ENCODE results near the gene HM13.
A peak's percentile ranks its signal among the peaks of the same experiment; 100 is the strongest.

Gene HM13

DNA sequence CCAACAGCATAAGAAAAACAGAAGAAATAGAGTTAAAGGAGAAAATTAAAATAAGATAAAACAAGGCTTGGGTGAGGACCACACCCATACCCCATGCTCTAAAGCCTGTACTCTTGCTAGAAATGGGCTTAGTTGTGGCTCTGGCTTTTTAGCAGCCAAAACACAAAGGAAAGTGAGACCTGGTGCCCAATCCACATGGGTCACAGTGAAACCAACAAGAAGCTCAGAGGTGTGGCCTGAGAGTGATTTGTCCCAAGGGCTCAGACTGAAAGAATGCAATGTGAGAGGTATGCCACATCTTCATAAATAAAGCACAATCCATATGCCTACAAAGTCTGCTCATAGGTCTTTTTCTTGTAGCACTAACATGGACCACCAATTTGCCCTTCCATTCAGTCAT, 21.1 kb downstream of the HM13 start:
- no peak for DNase-seq (ENCODE audit: low spot score)
- Histone ChIP-seq H3K27me3 (ENCODE audit: control insufficient read depth in 3 of 3, insufficient read depth in 3 of 3, low read depth in 1 of 3, low read length in 3 of 3) (no peaks in the 10 kb centered on the region), H3K4ac (ENCODE audit: low read length) (no peak overlapping the region), H3K36me3 (replicated peaks in 1 of 2; ENCODE audit: control insufficient read depth in 2 of 2, insufficient read depth in 2 of 2, low read length in 2 of 2) (peaks cover 44 to 87% of the 10 kb centered on the region in 2 donors), H3K18ac (ENCODE audit: low read length) (no peak overlapping the region), H3K23ac (ENCODE audit: low read depth, low read length, poor library complexity) (no peak overlapping the region), H3K4me3 (ENCODE audit: low read length in 2 of 2) (no peak overlapping the region), H2BK120ac (ENCODE audit: low read depth, low read length) (no peak overlapping the region), H4K91ac (ENCODE audit: low read depth, low read length, poor library complexity) (no peak overlapping the region), H3K4me2 (ENCODE audit: insufficient read depth, low read length, poor library complexity, severe bottlenecking) (no peak overlapping the region), H3K9ac (ENCODE audit: low read depth, low read length, poor library complexity) (no peak overlapping the region), H4K8ac (ENCODE audit: low read depth, low read length) (no peak overlapping the region), H3K4me1 (ENCODE audit: control insufficient read depth in 2 of 2, insufficient read depth in 1 of 2, low read depth in 1 of 2, low read length in 2 of 2) (no peaks in the 10 kb centered on the region), H2AK5ac (ENCODE audit: low read depth, low read length) (no peak overlapping the region), H3K14ac (ENCODE audit: low read length) (no peak overlapping the region), H2BK15ac (ENCODE audit: low read length) (no peak overlapping the region), H2AFZ (ENCODE audit: low read length) (no peak overlapping the region), H2BK5ac (ENCODE audit: low read length) (no peak overlapping the region), H2BK12ac (ENCODE audit: low read length) (no peak overlapping the region), H3K9me3 (replicated peaks in 1 of 2; ENCODE audit: control insufficient read depth in 2 of 2, insufficient read depth in 1 of 2, low read depth in 1 of 2, low read length in 2 of 2) (no peaks in the 10 kb centered on the region), H3K79me1 (ENCODE audit: low read depth, low read length) (peaks cover 2% of the 10 kb centered on the region), H3K27ac (replicated peaks; ENCODE audit: low read length) (no peak overlapping the region)

DNA sequence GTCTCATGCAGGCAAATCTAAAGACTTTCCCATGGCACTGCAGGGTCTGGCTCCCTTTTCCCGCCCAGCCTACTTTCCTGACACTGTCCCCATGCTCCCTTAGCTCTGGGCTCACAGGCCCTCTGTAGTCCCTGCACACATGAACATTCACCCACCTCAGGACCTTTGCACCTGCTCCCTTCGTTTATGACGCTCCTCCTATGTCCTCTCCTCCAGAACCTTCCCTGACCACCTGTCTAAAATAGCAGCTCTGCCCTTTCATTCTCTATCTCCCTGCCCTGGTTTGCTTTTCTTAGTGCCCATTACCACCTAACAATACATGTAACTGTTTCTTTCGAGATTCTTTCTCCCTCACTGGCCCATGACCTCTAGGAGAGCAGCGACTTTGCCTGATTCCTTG, 22.3 kb downstream of the HM13 start:
- H3K4me1 ChIP-seq (ENCODE audit: control insufficient read depth in 2 of 2, insufficient read depth in 1 of 2, low read depth in 1 of 2, low read length in 2 of 2) = no peaks in the 10 kb centered on the region
- H3K4me2 ChIP-seq (ENCODE audit: insufficient read depth, low read length, poor library complexity, severe bottlenecking) = no peak overlapping the region
- no peak overlapping the region for H4K8ac ChIP-seq (ENCODE audit: low read depth, low read length)
- no peak overlapping the region for H3K4ac ChIP-seq (ENCODE audit: low read length)
- H3K18ac ChIP-seq (ENCODE audit: low read length) = no peak overlapping the region
- H3K27me3 ChIP-seq (ENCODE audit: control insufficient read depth in 3 of 3, insufficient read depth in 3 of 3, low read depth in 1 of 3, low read length in 3 of 3) = no peaks in the 10 kb centered on the region
- peaks cover 2% of the 10 kb centered on the region for H3K79me1 ChIP-seq (ENCODE audit: low read depth, low read length)
- H3K9me3 ChIP-seq (replicated peaks in 1 of 2; ENCODE audit: control insufficient read depth in 2 of 2, insufficient read depth in 1 of 2, low read depth in 1 of 2, low read length in 2 of 2) = no peaks in the 10 kb centered on the region
- no peak for DNase-seq (ENCODE audit: low spot score)
- no peak overlapping the region for H3K4me3 ChIP-seq (ENCODE audit: low read length in 2 of 2)
- no CpG with 5 or more reads among the region's 5 CpGs for WGBS, 2 donors (ENCODE audit: extremely low coverage in 2 of 2, insufficient read length in 2 of 2, insufficient replicate concordance in 1 of 2)
- H3K23ac ChIP-seq (ENCODE audit: low read depth, low read length, poor library complexity) = peak overlapping the region; percentile 56
- no peak overlapping the region for H3K14ac ChIP-seq (ENCODE audit: low read length)
- no peak overlapping the region for H2BK15ac ChIP-seq (ENCODE audit: low read length)
- H3K36me3 ChIP-seq (replicated peaks in 1 of 2; ENCODE audit: control insufficient read depth in 2 of 2, insufficient read depth in 2 of 2, low read length in 2 of 2) = peaks cover 40 to 84% of the 10 kb centered on the region in 2 donors
- no peak overlapping the region for H4K91ac ChIP-seq (ENCODE audit: low read depth, low read length, poor library complexity)
- H2BK120ac ChIP-seq (ENCODE audit: low read depth, low read length) = no peak overlapping the region
- no peak overlapping the region for H2AFZ ChIP-seq (ENCODE audit: low read length)
- H2BK5ac ChIP-seq (ENCODE audit: low read length) = no peak overlapping the region
- H3K27ac ChIP-seq (replicated peaks; ENCODE audit: low read length) = no peak overlapping the region
- no peak overlapping the region for H2AK5ac ChIP-seq (ENCODE audit: low read depth, low read length)
- H3K9ac ChIP-seq (ENCODE audit: low read depth, low read length, poor library complexity) = no peak overlapping the region
- H2BK12ac ChIP-seq (ENCODE audit: low read length) = no peak overlapping the region

DNA sequence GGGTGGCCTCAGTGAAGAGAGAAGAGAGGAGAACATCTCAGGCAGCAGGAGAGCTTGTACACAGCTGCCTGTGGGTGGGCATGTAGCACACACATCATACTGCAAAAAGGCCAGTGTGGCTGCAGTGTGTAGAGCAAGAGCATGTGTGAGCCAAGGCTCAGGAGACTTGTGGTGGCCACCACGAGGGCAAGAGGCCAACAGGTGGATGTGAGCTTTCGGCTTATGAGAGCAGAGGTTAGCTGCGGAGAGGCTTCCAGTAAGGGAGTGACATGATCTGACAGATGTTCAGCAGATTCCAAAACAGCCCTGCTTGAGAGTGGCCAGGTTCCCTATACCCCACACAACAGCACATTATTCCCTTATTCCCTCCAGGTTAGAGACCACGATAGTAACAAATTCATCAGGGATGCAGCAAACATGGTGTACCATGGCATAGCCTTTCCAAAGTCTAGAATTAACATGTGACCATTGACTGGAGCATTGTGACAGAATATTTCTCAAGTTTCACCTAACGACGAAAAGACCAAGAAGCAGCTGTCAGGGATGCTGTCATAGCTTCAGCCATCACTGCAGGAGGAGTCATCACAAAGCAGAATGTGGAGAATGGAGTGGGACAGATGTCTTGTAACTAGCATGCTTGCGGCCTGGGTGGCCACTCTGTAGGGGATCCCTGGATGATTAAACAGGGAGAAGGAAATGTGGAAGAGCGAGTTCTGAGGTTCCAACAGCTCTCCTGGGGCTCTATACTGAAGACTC, 23.1 kb downstream of the HM13 start:
- Histone ChIP-seq H2BK120ac (ENCODE audit: low read depth, low read length) (no peak overlapping the region), H4K8ac (ENCODE audit: low read depth, low read length) (no peak overlapping the region), H2BK5ac (ENCODE audit: low read length) (no peak overlapping the region), H3K36me3 (replicated peaks in 1 of 2; ENCODE audit: control insufficient read depth in 2 of 2, insufficient read depth in 2 of 2, low read length in 2 of 2) (peaks cover 39 to 86% of the 10 kb centered on the region in 2 donors), H2BK12ac (ENCODE audit: low read length) (no peak overlapping the region), H3K4me3 (ENCODE audit: low read length in 2 of 2) (no peak overlapping the region), H2BK15ac (ENCODE audit: low read length) (no peak overlapping the region), H3K9ac (ENCODE audit: low read depth, low read length, poor library complexity) (no peak overlapping the region), H3K27ac (replicated peaks; ENCODE audit: low read length) (no peak overlapping the region), H3K27me3 (ENCODE audit: control insufficient read depth in 3 of 3, insufficient read depth in 3 of 3, low read depth in 1 of 3, low read length in 3 of 3) (no peaks in the 10 kb centered on the region), H3K14ac (ENCODE audit: low read length) (no peak overlapping the region), H3K79me1 (ENCODE audit: low read depth, low read length) (peaks cover 2% of the 10 kb centered on the region), H3K18ac (ENCODE audit: low read length) (no peak overlapping the region), H2AK5ac (ENCODE audit: low read depth, low read length) (no peak overlapping the region), H3K4me1 (ENCODE audit: control insufficient read depth in 2 of 2, insufficient read depth in 1 of 2, low read depth in 1 of 2, low read length in 2 of 2) (no peaks in the 10 kb centered on the region), H4K91ac (ENCODE audit: low read depth, low read length, poor library complexity) (no peak overlapping the region), H2AFZ (ENCODE audit: low read length) (no peak overlapping the region), H3K4me2 (ENCODE audit: insufficient read depth, low read length, poor library complexity, severe bottlenecking) (no peak overlapping the region), H3K23ac (ENCODE audit: low read depth, low read length, poor library complexity) (no peak overlapping the region), H3K4ac (ENCODE audit: low read length) (no peak overlapping the region), H3K9me3 (replicated peaks in 1 of 2; ENCODE audit: control insufficient read depth in 2 of 2, insufficient read depth in 1 of 2, low read depth in 1 of 2, low read length in 2 of 2) (no peaks in the 10 kb centered on the region)
- no CpG with 5 or more reads among the region's 8 CpGs for WGBS, 2 donors (ENCODE audit: extremely low coverage in 2 of 2, insufficient read length in 2 of 2, insufficient replicate concordance in 1 of 2)
- no peak for DNase-seq (ENCODE audit: low spot score)

DNA sequence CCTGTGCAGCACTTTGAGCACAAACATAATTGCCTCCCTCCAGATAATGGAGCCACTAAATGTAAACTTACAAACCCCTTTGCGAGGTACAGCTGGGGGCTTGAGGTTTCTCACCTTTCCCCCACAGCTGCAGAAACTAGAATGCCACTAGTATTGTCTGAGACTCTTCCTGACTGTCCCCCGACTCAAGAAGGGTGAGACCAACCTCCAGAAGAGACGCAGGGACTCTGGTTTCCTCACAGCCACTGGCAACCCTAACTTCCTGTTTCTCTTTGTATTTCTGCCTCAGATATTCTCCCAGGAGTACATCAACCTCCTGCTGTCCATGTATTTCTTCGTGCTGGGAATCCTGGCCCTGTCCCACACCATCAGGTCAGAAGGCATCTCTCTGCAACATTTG, 23.6 kb downstream of the HM13 start:
- H3K23ac ChIP-seq (ENCODE audit: low read depth, low read length, poor library complexity) = no peak overlapping the region
- H3K9me3 ChIP-seq (replicated peaks in 1 of 2; ENCODE audit: control insufficient read depth in 2 of 2, insufficient read depth in 1 of 2, low read depth in 1 of 2, low read length in 2 of 2) = no peaks in the 10 kb centered on the region
- no peak overlapping the region for H3K18ac ChIP-seq (ENCODE audit: low read length)
- no peaks in the 10 kb centered on the region for H3K4me1 ChIP-seq (ENCODE audit: control insufficient read depth in 2 of 2, insufficient read depth in 1 of 2, low read depth in 1 of 2, low read length in 2 of 2)
- H2BK120ac ChIP-seq (ENCODE audit: low read depth, low read length) = no peak overlapping the region
- no peak for DNase-seq (ENCODE audit: low spot score)
- no CpG with 5 or more reads among the region's 4 CpGs for WGBS, 2 donors (ENCODE audit: extremely low coverage in 2 of 2, insufficient read length in 2 of 2, insufficient replicate concordance in 1 of 2)
- H4K91ac ChIP-seq (ENCODE audit: low read depth, low read length, poor library complexity) = no peak overlapping the region
- no peak overlapping the region for H3K27ac ChIP-seq (replicated peaks; ENCODE audit: low read length)
- no peak overlapping the region for H3K9ac ChIP-seq (ENCODE audit: low read depth, low read length, poor library complexity)
- H3K4me3 ChIP-seq (ENCODE audit: low read length in 2 of 2) = no peak overlapping the region
- no peak overlapping the region for H4K8ac ChIP-seq (ENCODE audit: low read depth, low read length)
- no peak overlapping the region for H2AK5ac ChIP-seq (ENCODE audit: low read depth, low read length)
- no peak overlapping the region for H2AFZ ChIP-seq (ENCODE audit: low read length)
- no peak overlapping the region for H3K4me2 ChIP-seq (ENCODE audit: insufficient read depth, low read length, poor library complexity, severe bottlenecking)
- H2BK5ac ChIP-seq (ENCODE audit: low read length) = no peak overlapping the region
- peaks cover 2% of the 10 kb centered on the region for H3K79me1 ChIP-seq (ENCODE audit: low read depth, low read length)
- no peak overlapping the region for H2BK12ac ChIP-seq (ENCODE audit: low read length)
- H3K27me3 ChIP-seq (ENCODE audit: control insufficient read depth in 3 of 3, insufficient read depth in 3 of 3, low read depth in 1 of 3, low read length in 3 of 3) = no peaks in the 10 kb centered on the region
- no peak overlapping the region for H3K4ac ChIP-seq (ENCODE audit: low read length)
- H3K14ac ChIP-seq (ENCODE audit: low read length) = no peak overlapping the region
- no peak overlapping the region for H2BK15ac ChIP-seq (ENCODE audit: low read length)
- H3K36me3 ChIP-seq (replicated peaks in 1 of 2; ENCODE audit: control insufficient read depth in 2 of 2, insufficient read depth in 2 of 2, low read length in 2 of 2) = peaks cover 37 to 86% of the 10 kb centered on the region in 2 donors
